ENCODE results near the gene TTN. TPM values are rescaled to one million over a fixed set of nuclear protein-coding genes. Genes with fewer than 3 reads are reported as not detected.

The TTN gene
- total and polyA plus RNA-seq, 10 of the 15 experiments (the other 5 are each of a cell fraction or from before 2014, with no cell fraction given) = 0.15 to 9.0 (median 1.8) TPM

- TF ChIP-seq PRDM15 (CRISPR knock-in tag; IDR thresholded peaks at IDR 0.05) = no peak
- peak; percentile 85; the same call in 1 of the 2 replicates for TF ChIP-seq STAT1 (conservative IDR thresholded peaks at IDR 0.05)
- TF ChIP-seq RUNX3 (IDR thresholded peaks at IDR 0.05; ENCODE audit: low read length) = peak; percentile 52
- TF ChIP-seq ZNF207 (IDR thresholded peaks at IDR 0.05; ENCODE audit: borderline replicate concordance) = no peak
- peak; percentile 42; the same call in 1 of the 2 replicates for TF ChIP-seq EED (IDR thresholded peaks at IDR 0.05; ENCODE audit: low read depth)
- no peak for TF ChIP-seq HSF1 (IDR thresholded peaks at IDR 0.05; ENCODE audit: low read depth, low read length)
- no peak for TF ChIP-seq MEF2B (IDR thresholded peaks at IDR 0.05; ENCODE audit: partially characterized antibody, poor library complexity, severe bottlenecking)
- TF ChIP-seq LARP7 (IDR thresholded peaks at IDR 0.05) = no peak
- TF ChIP-seq FOS (IDR thresholded peaks at IDR 0.05; ENCODE audit: borderline replicate concordance, extremely low read depth, insufficient read length) = no peak
- TF ChIP-seq CHD1 (IDR thresholded peaks at IDR 0.05; ENCODE audit: low read depth, low read length) = no peak
- no peak for TF ChIP-seq SREBF1 (IDR thresholded peaks at IDR 0.05; ENCODE audit: low read length)
- no peak for TF ChIP-seq MYB (IDR thresholded peaks at IDR 0.05; ENCODE audit: borderline replicate concordance, low read depth, low read length)
- TF ChIP-seq SREBF2 (IDR thresholded peaks at IDR 0.05; ENCODE audit: low read length) = no peak
- no peak for TF ChIP-seq RELA (IDR thresholded peaks at IDR 0.05; ENCODE audit: borderline replicate concordance, partially characterized antibody)
- TF ChIP-seq IKZF2 (IDR thresholded peaks at IDR 0.05) = peak in 1 of 2 experiments; percentile 10; a peak in 1 of 4 replicates
- no peak for TF ChIP-seq RBBP5 (conservative IDR thresholded peaks at IDR 0.05)
- TF ChIP-seq BCLAF1 (IDR thresholded peaks at IDR 0.05) = no peak
- TF ChIP-seq JUND (IDR thresholded peaks at IDR 0.05; ENCODE audit: low read depth, low read length) = no peak
- no peak for TF ChIP-seq NR2C2 (IDR thresholded peaks at IDR 0.05; ENCODE audit: borderline replicate concordance, control insufficient read depth, insufficient read length, low read depth)
- TF ChIP-seq ATF3 (IDR thresholded peaks at IDR 0.05; ENCODE audit: borderline replicate concordance, extremely low read depth, low read depth, low read length) = no peak
- no peak for TF ChIP-seq MXI1 (IDR thresholded peaks at IDR 0.05; ENCODE audit: low read depth, low read length)
- peak; percentile 90 for TF ChIP-seq NBN (IDR thresholded peaks at IDR 0.05)
- no peak for TF ChIP-seq ZZZ3 (IDR thresholded peaks at IDR 0.05; ENCODE audit: control insufficient read depth, insufficient read length, low read depth)
Measured at GRCh38 chr2:178522950-178523595, 284.1 kb downstream of the TTN start (continued).

Measured in GM12878 (cell line).